Activated CD4-positive, alpha-beta T cell treated with anti-CD3 and anti-CD28 coated beads for 24 hours (primary cell): ENCODE results near the gene KRTAP2-4.
"Not testable (repeated sequence)": the region's sequence is repeated elsewhere in the genome, so short reads cannot be mapped to it uniquely, and the experiment has no call there.

Source experiments
- DNase-seq, 2 donors: peaks; one replicate each; pipeline ENCODE4 v3.0.0-alpha.2; 2020; ENCODE audit warnings: low read depth in 2 of 2

Gene KRTAP2-4

DNA sequence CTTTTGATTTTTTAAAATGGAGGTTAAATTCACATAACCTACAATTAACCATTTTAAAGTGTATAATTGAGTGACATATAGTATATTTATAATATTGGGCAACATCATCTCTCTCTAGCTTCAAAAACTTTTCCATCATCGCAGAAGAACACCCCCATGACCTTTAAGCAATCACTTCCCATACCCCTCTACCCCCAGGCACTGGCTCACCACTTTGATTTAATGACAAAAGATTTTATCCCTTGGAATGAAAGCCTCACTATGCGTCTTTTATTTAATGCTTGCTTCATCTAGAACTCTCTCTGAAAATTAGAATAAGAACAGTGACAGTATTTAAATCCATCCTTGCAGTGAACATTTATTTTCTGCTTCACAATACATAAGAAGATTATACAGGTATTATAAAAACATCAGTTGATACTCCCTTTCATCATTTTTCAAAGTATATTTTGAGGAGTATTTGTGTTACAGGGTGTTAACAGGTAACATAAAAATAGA lies 27.8 kb downstream of the KRTAP2-4 start:
- DNase-seq: no peak

GRCh38 chr17:41034346-41034935 lies 31.2 kb downstream of the KRTAP2-4 start, which contains the start of gene KRTAP1-3:
KRTAP1-3 (minus strand) TSS chr17:41034874; CDS start chr17:41034821, 53 bp downstream.
- DNase-seq: not testable (repeated sequence)

DNA sequence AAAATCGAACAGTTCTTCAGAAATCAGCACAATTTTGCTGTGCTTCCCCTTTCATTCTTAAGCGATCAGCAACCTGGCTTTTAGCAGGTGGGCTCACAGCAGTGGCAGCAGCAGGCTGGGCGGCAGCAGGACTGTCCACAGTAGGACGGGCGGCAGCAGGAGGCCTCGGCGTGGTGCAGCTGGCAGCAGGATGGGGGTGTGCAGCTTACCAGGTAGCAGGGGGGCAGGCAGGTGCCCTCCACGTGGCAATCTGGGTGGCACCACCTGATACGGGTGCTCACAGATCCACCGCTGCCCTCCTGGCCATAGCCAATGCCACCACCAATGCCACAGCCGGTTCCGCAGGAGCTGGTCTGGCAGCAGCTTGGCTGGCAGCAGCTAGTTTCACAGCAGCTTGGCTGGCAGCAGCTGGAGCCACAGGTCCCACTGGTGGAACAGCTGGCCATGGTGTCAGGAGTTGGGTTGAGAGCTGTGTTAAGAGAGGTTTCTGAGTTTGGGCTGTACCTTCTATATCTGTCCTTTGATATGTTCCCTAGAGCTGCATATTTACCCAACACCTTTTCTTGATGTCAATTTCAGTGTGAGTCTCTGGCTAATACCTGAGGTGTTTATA lies 35.9 kb downstream of the KRTAP2-4 start, which contains the start of gene KRTAP1-4:
KRTAP1-4 (minus strand) TSS at position 563 of the 613 bp plus-strand sequence; CDS start at position 446, 117 bp downstream.
- DNase-seq: no peak

GRCh38 chr17:41026715-41027471 lies 38.8 kb downstream of the KRTAP2-4 start, which contains the start of gene KRTAP1-5:
KRTAP1-5 (minus strand) TSS chr17:41027208; CDS start chr17:41027155, 53 bp downstream.
- no peak for DNase-seq

DNA sequence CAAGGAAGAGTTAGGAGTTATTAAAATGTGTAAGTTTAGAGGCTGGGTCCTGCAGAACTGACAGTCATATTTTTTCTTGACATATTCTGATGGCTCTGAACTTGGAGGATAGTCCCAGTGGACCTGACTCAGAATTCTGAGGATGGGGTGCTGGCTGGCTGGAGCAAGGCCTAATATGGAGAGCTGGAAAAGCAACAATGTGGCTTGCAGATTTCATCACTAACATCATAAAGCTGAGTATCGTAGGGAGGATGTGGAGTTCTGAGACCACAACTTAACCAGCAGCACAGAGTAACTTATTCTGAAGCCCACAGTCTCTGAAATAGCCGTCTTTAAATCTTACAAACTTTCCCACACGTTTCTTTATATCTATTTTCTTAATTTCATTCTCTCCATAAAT lies 41.0 kb downstream of the KRTAP2-4 start:
- DNase-seq: no peak

- no peak for DNase-seq
These were observed 45.3 kb downstream of the KRTAP2-4 start for GRCh38 chr17:41020336-41020735.

DNA sequence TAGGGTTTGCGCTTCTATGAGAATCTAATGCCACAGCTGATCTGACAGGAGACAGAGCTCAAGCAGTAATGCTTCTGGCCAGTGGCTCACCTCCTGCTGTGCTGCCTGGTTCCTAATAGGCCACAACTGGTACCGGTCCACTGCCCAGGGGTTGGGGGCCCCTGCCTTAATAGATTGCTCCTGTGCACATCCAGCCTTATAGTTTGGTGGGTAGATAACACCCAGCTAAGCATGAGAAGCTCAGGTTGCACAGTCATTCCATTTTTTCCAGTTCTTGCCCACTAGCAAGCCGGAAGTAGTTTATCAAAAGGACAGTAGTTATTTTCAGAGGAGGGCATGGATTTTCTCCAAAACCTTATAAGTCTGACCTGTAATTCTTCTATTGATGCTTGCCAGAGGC lies 46.3 kb downstream of the KRTAP2-4 start:
- DNase-seq: no peak

DNA sequence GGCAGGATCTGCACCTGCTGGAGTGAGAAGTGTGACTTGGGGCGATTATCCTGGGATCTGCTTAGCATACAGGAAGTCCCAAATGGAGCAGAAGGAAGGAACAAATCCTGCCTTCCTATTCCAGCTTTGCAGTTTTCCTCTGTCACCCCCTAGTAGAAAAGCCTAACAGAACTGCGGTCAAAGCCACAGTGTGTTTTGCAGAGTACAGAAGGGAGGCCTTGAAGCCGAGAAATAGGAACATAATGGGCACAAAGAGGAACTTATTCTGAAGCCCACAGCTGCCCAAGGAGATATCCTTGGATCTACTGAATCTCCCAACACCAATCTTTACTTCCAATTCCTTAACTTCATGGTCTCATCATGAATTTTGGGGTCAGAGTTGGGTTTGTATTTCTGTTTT lies 47.1 kb downstream of the KRTAP2-4 start:
- no peak for DNase-seq

DNA sequence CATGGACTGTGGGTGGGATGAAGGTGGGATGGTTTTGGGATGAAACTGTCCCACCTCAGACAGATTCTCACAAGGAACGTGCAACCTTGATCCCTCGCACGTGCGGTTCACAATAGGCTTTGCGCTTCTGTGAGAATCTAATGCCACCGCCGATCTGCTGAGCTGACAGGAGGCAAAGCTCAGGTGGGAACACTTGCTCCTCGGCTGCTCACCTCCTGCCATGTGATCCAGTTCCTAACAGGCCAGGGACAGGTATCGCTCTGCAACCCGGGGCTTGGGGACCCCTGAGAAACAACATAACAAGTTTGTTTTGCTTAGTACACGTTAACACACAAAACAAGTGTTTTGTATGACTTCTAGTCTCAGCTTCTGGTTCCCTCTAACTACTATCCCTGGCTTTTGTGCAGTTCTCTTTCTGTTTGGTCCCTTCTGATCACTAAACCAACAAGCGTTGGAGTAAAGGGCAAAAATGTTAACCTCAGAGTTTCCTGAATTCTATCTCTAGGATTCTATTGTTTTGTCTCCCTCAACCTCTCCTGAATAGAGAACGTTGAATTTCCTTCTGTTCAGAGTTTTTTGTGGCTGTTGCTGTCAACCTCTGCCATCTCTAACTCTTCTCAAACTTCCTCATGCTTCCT lies 49.0 kb downstream of the KRTAP2-4 start:
- no peak for DNase-seq

DNA sequence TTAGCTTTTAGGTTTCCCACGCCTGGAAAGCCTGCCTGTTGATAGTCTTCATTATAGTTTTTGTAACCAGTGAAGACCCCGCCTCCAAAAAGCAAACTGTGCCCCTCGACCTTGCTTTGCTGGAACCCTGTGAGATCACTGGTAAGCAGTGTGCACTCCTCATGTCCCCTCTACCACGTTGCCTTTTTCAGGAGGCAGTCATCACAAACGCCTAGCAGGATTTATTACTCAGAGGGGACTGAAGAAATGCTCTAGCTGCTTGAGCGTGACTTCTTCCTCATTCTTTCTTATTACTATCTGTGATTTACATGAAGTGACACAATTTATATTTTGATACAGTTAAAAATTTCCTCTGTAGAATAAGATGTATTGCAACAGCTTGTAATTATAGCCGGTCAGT lies 50.2 kb downstream of the KRTAP2-4 start:
- no peak for DNase-seq
